MCF 10A (cell line): ENCODE results near the gene PDZRN3. TPM values are rescaled to one million over a fixed set of nuclear protein-coding genes. Genes with fewer than 3 reads are reported as not detected.

Experiments
- BruUV-seq: library from RNA; stranded (reverse); fragments of 400-500 nt; replicated peaks from 2 replicates; lab custom pipeline; 2021; lab: Mats Ljungman, UMichigan
- CTCF ChIA-PET: fragments of 300-600 bp; sonication (Branson Sonifier 250); formaldehyde crosslinking; extraction: SDS; loops from one replicate; lab custom pipeline; 2021; ENCODE audit warnings: antibody characterized with exemption, inconsistent platforms; lab: Yijun Ruan, JAX
- POLR2A ChIA-PET: fragments of 300-600, 350-650 bp; sonication (Branson Sonifier 250); formaldehyde crosslinking; extraction: SDS; loops from one replicate; lab custom pipeline; 2020; ENCODE audit warnings: antibody characterized with exemption, inconsistent platforms; lab: Yijun Ruan, JAX
- DNase-seq: peaks from one replicate; pipeline ENCODE4 v3.0.0-alpha.2; 2018; ENCODE audit not compliant: unreplicated experiment
- H3K27ac Mint-ChIP-seq: one replicate; pipeline ENCODE4 v1.8.0; 2022; ENCODE audit warnings: mild to moderate bottlenecking, low read depth, mixed read lengths; ENCODE audit not compliant: unreplicated experiment
- H3K27me3 Mint-ChIP-seq: one replicate; pipeline ENCODE4 v1.8.0; 2022; ENCODE audit warnings: mixed read lengths; ENCODE audit not compliant: insufficient read depth, unreplicated experiment
- H3K36me3 Mint-ChIP-seq: one replicate; pipeline ENCODE4 v1.8.0; 2022; ENCODE audit warnings: mild to moderate bottlenecking, moderate library complexity, mixed read lengths; ENCODE audit not compliant: insufficient read depth, unreplicated experiment
- H3K4me1 Mint-ChIP-seq: one replicate; pipeline ENCODE4 v1.8.0; 2022; ENCODE audit warnings: mixed read lengths; ENCODE audit not compliant: insufficient read depth, unreplicated experiment
- H3K4me3 Mint-ChIP-seq: one replicate; pipeline ENCODE4 v1.8.0; 2022; ENCODE audit warnings: mild to moderate bottlenecking, moderate library complexity, mixed read lengths; ENCODE audit not compliant: unreplicated experiment
- H3K9me3 Mint-ChIP-seq: one replicate; pipeline ENCODE4 v1.8.0; 2022; ENCODE audit warnings: mixed read lengths; ENCODE audit not compliant: unreplicated experiment
- CTCF ChIP-seq: fragments of 200-600 bp; IDR thresholded peaks from one replicate; pipeline ENCODE4 v1.8.0; 2022; ENCODE audit warnings: antibody characterized with exemption, mild to moderate bottlenecking; ENCODE audit not compliant: unreplicated experiment
- intact Hi-C: fragments of 100-400 bp; cut with micrococcal nuclease; formaldehyde crosslinking; loops from 2 replicates; pipeline ENCODE4 v1.14.1; 2022
- total RNA-seq: library from RNA; stranded (reverse); gene quantifications from 2 replicates; pipeline ENCODE4 v1.2.3, GENCODE V29; 2022

Gene PDZRN3
- total RNA-seq, 1 experiment from 2014 or later = not detected

- Mint-ChIP-seq H3K9me3 (no peaks in the 10 kb centered on the region), H3K4me3 (no peak overlapping the region), H3K36me3 (no peaks in the 10 kb centered on the region), H3K4me1 (no peaks in the 10 kb centered on the region), H3K27me3 (no peaks in the 10 kb centered on the region), H3K27ac (no peak overlapping the region)
- ChIA-PET POLR2A (no interaction called here), CTCF (interaction anchor here (0.7 kb wide), 1 partner anchor 23 kb away, joined by 4 read pairs; no protein-coding TSS in a partner anchor)
- intact Hi-C loops = no loop called here
- no TSS peak for BruUV-seq
- no peak for DNase-seq
- TF ChIP-seq CTCF = no peak
These were observed 43.1 kb upstream of the PDZRN3 start for GRCh38 chr3:73667889-73668288.

GRCh38 chr3:73665286-73665685 lies 40.5 kb upstream of the PDZRN3 start:
- H3K27ac Mint-ChIP-seq = no peak overlapping the region
- TF ChIP-seq CTCF = no peak
- CTCF ChIA-PET = interaction anchor here (0.6 kb wide), 1 partner anchor 126 kb away, joined by 3 read pairs; no protein-coding TSS in a partner anchor
- no peaks in the 10 kb centered on the region for H3K36me3 Mint-ChIP-seq
- POLR2A ChIA-PET = no interaction called here
- H3K4me3 Mint-ChIP-seq = no peak overlapping the region
- intact Hi-C loops = no loop called here
- H3K9me3 Mint-ChIP-seq = no peaks in the 10 kb centered on the region
- peaks cover 7% of the 10 kb centered on the region for H3K4me1 Mint-ChIP-seq
- BruUV-seq = no TSS peak
- no peak for DNase-seq
- no peaks in the 10 kb centered on the region for H3K27me3 Mint-ChIP-seq

- POLR2A ChIA-PET = no interaction called here
These were observed 39.6 kb upstream of the PDZRN3 start for GRCh38 chr3:73664389-73664788.

GRCh38 chr3:73663495-73663894 lies 38.8 kb upstream of the PDZRN3 start:
- no peaks in the 10 kb centered on the region for H3K36me3 Mint-ChIP-seq
- ChIA-PET CTCF (interaction anchor here (0.6 kb wide), 1 partner anchor 26 kb away, joined by 4 read pairs; no protein-coding TSS in a partner anchor), POLR2A (no interaction called here)
- no TSS peak for BruUV-seq
- peaks cover 7% of the 10 kb centered on the region for H3K4me1 Mint-ChIP-seq
- no peaks in the 10 kb centered on the region for H3K9me3 Mint-ChIP-seq
- no peak for DNase-seq
- H3K4me3 Mint-ChIP-seq = no peak overlapping the region
- intact Hi-C loops = no loop called here
- no peak overlapping the region for H3K27ac Mint-ChIP-seq
- H3K27me3 Mint-ChIP-seq = no peaks in the 10 kb centered on the region
- TF ChIP-seq CTCF = no peak

More at GRCh38 chr3:73664389-73664788, 39.6 kb upstream of the PDZRN3 start:
- CTCF ChIA-PET = no interaction called here
- Mint-ChIP-seq H3K36me3 (no peaks in the 10 kb centered on the region), H3K9me3 (no peaks in the 10 kb centered on the region), H3K4me1 (peaks cover 7% of the 10 kb centered on the region), H3K27ac (no peak overlapping the region), H3K4me3 (no peak overlapping the region), H3K27me3 (no peaks in the 10 kb centered on the region)
- no TSS peak for BruUV-seq
- TF ChIP-seq CTCF = no peak
- DNase-seq = no peak
- intact Hi-C loops = no loop called here
